ENCODE data around the gene TBC1D1.

Gene TBC1D1

GRCh38 chr4:38072578-38072977 lies 181.7 kb downstream of the TBC1D1 start:
- in situ Hi-C loops (cut with MboI; ENCODE audit: low sequenced_read_pairs): loop anchor here (10.0 to 25.0 kb wide), 3 partner anchors 102 to 662 kb away; no protein-coding TSS in a partner anchor

GRCh38 chr4:38073596-38074234 lies 182.8 kb downstream of the TBC1D1 start:
- in situ Hi-C loops (cut with MboI; ENCODE audit: low sequenced_read_pairs): loop anchor here (10.0 to 25.0 kb wide), 3 partner anchors 101 to 661 kb away; no protein-coding TSS in a partner anchor

- in situ Hi-C loops (cut with MboI; ENCODE audit: low sequenced_read_pairs): loop anchor here (10.0 kb wide), 2 partner anchors 99 to 659 kb away; no protein-coding TSS in a partner anchor
These were observed 184.7 kb downstream of the TBC1D1 start for GRCh38 chr4:38075370-38076152.

DNA sequence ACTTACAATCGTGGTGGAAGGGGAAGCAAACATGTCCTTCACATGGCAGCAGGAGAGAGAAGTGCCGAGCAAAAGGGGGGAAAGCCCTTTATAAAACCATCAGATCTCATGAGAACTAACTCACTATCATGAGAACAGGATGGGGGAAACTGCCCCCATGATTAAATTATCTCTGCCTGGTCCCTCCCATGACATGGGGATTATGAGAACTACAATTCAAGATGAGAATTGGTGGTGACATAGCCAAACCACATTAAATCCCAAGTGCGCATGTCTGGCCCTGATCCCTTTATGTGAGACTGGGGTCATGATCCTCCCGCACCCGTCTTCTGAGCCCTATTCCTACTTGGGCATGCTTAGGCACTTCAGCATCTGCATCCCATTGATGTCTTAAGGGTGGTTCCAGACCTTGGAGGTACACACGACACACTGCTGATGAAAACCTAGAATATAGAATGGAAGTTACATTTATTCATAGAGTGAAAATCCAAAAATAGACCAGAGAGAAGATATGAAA lies 185.3 kb downstream of the TBC1D1 start:
- in situ Hi-C loops (cut with MboI; ENCODE audit: low sequenced_read_pairs): loop anchor here (10.0 kb wide), 2 partner anchors 99 to 659 kb away; no protein-coding TSS in a partner anchor

DNA sequence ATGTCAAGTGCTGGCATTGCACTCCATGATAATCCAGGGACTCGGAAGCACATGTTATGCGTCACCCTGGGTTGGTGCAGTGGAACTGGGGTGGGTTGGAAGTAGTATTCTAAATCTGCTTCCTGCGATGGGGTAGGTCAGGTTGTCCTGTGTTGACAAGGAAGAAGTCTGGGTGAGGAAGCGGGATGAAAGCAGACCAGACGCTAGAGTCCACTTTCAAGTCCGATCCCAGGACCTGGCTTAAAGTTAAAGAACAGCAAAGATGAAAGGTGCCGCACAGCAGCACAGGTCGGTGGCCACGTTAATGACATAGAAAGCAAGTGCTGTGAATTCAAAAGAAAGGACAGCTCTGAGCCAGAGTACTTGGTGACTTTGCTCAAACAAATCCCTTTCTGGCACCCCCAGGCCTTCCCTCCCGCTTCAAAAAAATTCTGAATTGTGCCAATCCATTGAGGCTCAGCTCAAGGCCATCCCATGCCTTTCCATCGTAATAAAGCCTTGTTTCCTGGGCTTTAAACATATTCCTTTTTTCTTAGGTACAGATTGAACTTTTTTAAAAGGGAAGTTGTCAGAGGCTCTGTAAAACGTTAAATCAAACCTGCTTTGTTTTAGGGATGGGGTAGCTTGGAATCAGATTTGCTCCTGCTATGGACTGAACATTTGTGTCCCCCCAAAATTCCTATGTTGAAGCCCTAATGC lies 187.1 kb downstream of the TBC1D1 start:
- in situ Hi-C loops (cut with MboI; ENCODE audit: low sequenced_read_pairs): loop anchor here (10.0 kb wide), 2 partner anchors 97 to 657 kb away; no protein-coding TSS in a partner anchor

DNA sequence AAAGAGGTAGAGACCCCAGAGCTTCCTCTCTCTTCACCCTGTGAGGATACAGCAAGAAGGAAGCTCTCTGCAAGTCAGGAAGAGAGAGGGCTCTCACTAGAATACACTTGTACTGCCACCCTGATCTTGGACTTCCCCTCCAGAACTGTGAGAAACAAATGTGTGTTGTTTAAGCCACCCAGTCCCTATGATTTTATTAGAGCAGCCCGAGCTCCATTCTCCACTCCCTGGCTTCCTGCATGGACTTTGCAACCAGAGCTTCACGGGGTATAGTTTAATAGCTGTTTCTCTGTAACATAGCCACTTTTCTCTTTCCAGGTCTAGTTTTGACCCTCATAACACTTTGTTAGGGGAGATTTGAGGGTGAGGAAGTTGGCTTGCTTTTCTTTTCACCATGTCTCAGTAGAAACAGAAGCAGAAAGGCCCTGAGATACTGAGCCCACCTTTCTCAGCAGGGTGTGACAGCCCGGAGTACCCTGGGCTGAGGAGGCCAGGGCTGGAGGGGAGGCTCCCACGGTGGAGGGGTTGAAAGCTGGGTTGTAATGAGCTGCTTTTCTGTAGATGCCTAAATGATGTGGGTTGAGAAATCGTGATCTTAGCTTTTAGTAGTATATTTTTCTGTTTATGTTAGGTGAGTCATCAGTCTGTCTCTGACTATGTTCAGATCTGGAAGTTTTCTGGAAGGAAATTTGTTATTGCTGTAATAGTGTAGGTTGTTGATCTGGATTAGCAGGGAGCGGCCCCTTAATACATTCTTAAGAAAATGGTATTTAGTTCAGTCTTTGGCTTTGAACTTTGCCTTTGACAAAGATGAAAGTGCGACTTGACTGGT lies 187.9 kb downstream of the TBC1D1 start:
- in situ Hi-C loops (cut with MboI; ENCODE audit: low sequenced_read_pairs): loop anchor here (10.0 kb wide), 2 partner anchors 96 to 656 kb away; no protein-coding TSS in a partner anchor

- in situ Hi-C loops (cut with MboI; ENCODE audit: low sequenced_read_pairs): no loop called here
These were observed 189.4 kb downstream of the TBC1D1 start for GRCh38 chr4:38080061-38080974.

DNA sequence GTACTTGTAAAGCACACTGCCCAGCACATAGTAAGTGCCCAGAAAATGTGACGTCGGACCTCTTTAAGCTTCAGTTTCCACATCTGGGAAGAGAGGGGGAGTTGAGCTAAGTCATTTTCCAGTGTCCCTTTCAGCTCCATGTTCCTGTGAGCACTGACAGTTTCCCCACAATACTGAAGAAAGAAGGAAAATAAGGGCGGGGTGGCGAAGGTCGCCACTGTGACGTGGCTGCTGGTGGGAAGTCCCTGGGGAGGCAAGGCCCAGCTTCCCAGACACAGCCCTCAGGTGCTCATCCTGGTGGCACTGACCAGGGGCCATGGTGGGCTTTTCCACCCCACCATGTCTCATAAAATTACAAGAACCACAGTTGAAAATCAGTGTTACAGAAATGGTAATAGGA lies 191.1 kb downstream of the TBC1D1 start:
- in situ Hi-C loops (cut with MboI; ENCODE audit: low sequenced_read_pairs): no loop called here

GRCh38 chr4:38082424-38083385 lies 191.8 kb downstream of the TBC1D1 start:
- in situ Hi-C loops (cut with MboI; ENCODE audit: low sequenced_read_pairs): no loop called here

DNA sequence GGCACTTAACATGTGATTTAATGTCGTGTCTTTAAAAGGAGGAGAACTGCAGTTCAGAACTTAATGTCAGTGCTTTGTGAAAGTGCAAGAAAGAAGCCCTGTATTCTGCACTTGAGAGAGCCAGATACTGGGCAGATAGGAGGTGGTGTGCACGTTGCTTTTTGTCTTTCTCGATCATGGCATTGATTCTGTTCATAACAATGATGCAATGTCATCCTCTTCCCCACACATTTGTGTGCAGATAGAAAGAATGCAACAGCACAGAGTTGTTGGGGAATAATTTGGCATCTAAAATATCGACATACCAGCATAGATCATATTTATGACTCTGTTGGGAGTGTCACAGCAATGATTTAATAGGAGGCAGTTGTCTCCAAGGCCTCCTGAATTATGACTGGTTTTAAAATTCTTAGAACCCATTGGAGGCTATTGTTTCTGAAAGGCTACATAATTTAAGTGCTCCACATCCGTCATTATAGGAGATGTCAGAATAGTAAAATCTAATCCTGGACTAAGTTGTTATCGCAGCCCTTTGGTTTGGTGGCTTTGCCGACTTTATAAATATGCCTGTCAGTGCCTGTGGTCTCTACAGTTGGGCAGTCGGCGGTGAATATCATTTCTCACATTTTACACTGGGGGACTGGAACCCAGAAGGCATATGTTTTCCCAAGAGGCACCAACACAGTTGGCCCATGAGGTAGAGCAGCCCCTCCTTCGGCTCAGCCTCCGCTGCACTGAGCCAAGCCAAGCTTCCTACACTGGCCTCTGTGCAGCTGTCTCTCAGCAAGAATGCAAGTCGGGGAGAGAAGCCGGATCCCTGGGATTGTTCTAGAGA lies 194.2 kb downstream of the TBC1D1 start:
- in situ Hi-C loops (cut with MboI; ENCODE audit: low sequenced_read_pairs): no loop called here

DNA sequence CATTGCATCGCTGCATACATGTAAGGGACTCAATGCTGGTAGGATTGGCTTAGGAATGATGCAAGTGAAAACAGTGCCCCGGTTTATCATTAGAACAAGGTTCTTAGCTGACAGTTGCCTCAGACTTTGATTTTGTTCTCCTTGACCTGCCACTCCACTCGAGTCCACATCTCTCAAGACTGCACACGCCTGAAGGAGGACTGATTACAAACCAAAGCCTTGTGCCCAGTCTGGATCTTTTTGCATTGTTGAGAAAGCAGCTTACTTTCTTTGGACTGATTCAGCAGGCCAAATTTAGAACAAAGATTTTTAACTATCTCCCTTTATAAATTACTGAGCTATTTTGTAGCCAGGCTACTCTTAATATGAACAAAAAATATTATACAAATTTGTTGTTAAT lies 194.9 kb downstream of the TBC1D1 start:
- in situ Hi-C loops (cut with MboI; ENCODE audit: low sequenced_read_pairs): no loop called here

DNA sequence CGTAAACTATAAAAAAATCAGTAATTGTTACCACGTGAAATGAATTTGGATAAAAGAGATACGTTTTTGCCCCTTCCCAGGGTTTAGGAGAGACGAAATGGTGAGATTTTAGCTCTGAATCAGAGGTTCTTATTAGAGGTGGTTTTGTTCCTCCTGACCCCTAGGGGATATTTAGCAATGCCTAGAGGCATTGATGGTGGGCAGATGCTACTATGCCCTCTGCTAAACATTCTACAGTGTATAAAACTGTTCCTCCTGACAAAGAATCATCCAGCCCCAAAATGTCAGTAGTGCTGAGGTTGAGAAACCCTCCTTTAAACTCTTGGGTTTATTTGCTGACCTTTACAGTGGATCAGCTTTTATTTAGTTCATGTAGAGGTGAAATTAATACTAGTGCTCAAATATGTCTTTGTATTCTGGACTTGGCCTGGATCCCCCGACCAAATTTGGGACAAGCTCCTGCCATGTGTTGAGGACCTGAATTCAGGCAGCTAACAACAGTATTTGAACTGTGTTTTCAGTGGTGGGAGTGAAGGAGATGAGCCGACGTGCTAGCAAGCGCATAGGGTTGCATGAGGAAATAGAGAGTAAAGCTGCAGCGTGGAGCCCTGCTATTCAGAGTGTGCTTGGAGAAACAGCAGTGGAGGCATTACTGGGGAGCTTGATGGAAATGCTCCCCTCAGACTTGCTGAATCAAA lies 195.4 kb downstream of the TBC1D1 start:
- in situ Hi-C loops (cut with MboI; ENCODE audit: low sequenced_read_pairs): no loop called here

DNA sequence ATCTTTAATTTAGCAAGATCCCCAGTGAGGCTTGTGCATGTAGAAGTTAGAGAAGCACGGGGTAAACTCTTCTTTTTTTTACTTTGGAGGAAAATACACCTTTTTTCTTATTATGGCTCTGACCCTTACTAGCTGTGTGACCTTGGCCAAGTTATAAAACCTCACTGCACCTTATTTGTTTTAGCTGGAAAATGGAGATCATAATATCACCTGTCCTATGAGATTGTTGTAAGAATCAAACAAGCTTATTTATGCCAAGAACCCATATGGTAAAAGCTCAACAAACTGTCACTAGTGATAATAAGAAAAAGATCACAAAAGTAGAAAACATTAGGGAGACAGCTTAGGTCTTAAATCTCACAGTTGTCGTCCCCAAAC lies 196.0 kb downstream of the TBC1D1 start:
- in situ Hi-C loops (cut with MboI; ENCODE audit: low sequenced_read_pairs): no loop called here

GRCh38 chr4:38088321-38088720 lies 197.4 kb downstream of the TBC1D1 start:
- in situ Hi-C loops (cut with MboI; ENCODE audit: low sequenced_read_pairs): no loop called here

DNA sequence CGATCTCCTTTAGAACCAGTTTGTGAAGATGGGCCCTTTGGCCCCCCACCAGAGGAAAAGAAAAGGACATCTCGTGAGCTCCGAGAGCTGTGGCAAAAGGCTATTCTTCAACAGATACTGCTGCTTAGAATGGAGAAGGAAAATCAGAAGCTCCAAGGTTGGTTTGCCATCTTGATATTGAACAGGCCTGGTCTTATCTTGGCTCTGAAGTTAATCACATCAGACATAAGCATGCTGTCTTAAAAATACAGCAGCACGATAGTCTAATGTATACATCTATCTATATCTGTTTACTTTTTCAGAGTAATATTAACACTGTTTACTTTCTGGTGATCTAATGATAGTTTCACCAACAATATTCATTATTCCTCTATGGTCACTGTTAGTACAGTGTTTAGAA lies 199.1 kb downstream of the TBC1D1 start:
- in situ Hi-C loops (cut with MboI; ENCODE audit: low sequenced_read_pairs): no loop called here

DNA sequence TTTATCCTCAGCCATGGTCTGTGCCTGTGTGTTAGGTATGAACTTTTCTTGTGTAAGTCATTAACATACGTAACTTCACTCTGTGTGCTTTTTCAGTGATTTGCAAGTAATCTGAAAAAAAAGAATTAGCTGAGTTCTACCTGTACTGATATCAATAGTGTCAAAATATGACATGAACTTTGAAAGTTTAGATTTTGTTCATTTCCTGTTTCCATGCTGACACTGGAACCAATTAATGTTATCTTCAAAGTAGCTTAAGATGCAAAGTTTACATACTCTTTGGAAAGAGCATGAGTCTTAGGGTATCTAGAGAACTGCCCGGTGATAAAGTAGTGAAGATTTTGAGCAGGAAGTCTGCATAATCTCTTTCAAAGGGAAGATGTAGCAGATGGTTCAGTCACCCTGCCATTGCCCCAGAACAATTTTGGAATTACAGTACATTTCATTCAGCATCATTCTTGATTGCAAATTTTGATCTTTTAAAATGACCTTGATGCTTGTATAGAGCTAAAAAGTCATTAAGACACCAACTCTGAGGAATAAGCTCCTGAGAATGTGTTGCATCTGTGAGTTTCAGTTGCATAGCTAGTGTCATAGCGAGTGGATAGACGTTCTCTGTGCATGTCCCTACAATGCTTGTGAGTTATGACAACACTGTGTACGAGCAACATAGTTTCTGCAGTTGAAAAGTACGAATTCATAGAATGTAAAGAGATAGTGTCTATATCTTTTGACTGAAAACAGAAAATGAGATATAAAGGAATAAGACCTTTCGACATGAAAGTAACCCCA lies 199.8 kb downstream of the TBC1D1 start:
- in situ Hi-C loops (cut with MboI; ENCODE audit: low sequenced_read_pairs): no loop called here

Data from HL-60/S4 (cell line).